ENCODE measurements around the gene PKDREJ. TPM values are rescaled to one million over a fixed set of nuclear protein-coding genes. Genes with fewer than 3 reads are reported as not detected.

Gene PKDREJ
- total RNA-seq, 1 experiment from 2014 or later = 0.02 TPM

DNA sequence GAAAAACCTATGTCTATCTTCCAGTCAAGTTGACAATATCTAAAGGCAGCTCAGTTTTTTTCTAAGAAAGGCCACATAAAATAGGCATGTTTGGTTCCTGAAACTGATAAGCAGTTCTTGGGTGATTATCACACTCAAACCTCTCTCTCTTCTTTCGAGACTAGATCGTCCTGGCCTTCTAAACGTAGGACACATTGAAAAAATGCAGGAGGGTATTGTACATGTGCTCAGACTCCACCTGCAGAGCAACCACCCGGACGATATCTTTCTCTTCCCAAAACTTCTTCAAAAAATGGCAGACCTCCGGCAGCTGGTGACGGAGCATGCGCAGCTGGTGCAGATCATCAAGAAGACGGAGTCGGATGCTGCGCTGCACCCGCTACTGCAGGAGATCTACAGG, 28.2 kb downstream of the PKDREJ start:
- TF ChIP-seq ELF4 (CRISPR knock-in tag; IDR thresholded peaks at IDR 0.05; ENCODE audit: low read depth) = no peak
- TF ChIP-seq, protein P1, sequence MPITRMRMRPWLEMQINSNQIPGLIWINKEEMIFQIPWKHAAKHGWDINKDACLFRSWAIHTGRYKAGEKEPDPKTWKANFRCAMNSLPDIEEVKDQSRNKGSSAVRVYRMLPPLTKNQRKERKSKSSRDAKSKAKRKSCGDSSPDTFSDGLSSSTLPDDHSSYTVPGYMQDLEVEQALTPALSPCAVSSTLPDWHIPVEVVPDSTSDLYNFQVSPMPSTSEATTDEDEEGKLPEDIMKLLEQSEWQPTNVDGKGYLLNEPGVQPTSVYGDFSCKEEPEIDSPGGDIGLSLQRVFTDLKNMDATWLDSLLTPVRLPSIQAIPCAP (CRISPR knock-in tag; IDR thresholded peaks at IDR 0.05) = no peak
- TF ChIP-seq, protein P2, sequence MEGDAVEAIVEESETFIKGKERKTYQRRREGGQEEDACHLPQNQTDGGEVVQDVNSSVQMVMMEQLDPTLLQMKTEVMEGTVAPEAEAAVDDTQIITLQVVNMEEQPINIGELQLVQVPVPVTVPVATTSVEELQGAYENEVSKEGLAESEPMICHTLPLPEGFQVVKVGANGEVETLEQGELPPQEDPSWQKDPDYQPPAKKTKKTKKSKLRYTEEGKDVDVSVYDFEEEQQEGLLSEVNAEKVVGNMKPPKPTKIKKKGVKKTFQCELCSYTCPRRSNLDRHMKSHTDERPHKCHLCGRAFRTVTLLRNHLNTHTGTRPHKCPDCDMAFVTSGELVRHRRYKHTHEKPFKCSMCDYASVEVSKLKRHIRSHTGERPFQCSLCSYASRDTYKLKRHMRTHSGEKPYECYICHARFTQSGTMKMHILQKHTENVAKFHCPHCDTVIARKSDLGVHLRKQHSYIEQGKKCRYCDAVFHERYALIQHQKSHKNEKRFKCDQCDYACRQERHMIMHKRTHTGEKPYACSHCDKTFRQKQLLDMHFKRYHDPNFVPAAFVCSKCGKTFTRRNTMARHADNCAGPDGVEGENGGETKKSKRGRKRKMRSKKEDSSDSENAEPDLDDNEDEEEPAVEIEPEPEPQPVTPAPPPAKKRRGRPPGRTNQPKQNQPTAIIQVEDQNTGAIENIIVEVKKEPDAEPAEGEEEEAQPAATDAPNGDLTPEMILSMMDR (IDR thresholded peaks at IDR 0.05) = no peak
- no peak for TF ChIP-seq SMAD3 (CRISPR knock-in tag; IDR thresholded peaks at IDR 0.05; ENCODE audit: borderline replicate concordance)
- no peak for TF ChIP-seq ZNF423 (CRISPR knock-in tag; IDR thresholded peaks at IDR 0.05)
- no peak for TF ChIP-seq ZNF263 (CRISPR knock-in tag; IDR thresholded peaks at IDR 0.05; ENCODE audit: low read depth)
- TF ChIP-seq, protein P3, sequence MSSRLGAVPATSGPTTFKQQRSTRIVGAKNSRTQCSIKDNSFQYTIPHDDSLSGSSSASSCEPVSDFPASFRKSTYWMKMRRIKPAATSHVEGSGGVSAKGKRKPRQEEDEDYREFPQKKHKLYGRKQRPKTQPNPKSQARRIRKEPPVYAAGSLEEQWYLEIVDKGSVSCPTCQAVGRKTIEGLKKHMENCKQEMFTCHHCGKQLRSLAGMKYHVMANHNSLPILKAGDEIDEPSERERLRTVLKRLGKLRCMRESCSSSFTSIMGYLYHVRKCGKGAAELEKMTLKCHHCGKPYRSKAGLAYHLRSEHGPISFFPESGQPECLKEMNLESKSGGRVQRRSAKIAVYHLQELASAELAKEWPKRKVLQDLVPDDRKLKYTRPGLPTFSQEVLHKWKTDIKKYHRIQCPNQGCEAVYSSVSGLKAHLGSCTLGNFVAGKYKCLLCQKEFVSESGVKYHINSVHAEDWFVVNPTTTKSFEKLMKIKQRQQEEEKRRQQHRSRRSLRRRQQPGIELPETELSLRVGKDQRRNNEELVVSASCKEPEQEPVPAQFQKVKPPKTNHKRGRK (CRISPR knock-in tag; IDR thresholded peaks at IDR 0.05; ENCODE audit: borderline replicate concordance) = no peak
- TF ChIP-seq JUN (CRISPR knock-in tag; IDR thresholded peaks at IDR 0.05) = no peak
- no peak for TF ChIP-seq E2F5 (CRISPR knock-in tag; IDR thresholded peaks at IDR 0.05)
- TF ChIP-seq TEAD4 (CRISPR knock-in tag; IDR thresholded peaks at IDR 0.05) = no peak
- TF ChIP-seq, protein P4, sequence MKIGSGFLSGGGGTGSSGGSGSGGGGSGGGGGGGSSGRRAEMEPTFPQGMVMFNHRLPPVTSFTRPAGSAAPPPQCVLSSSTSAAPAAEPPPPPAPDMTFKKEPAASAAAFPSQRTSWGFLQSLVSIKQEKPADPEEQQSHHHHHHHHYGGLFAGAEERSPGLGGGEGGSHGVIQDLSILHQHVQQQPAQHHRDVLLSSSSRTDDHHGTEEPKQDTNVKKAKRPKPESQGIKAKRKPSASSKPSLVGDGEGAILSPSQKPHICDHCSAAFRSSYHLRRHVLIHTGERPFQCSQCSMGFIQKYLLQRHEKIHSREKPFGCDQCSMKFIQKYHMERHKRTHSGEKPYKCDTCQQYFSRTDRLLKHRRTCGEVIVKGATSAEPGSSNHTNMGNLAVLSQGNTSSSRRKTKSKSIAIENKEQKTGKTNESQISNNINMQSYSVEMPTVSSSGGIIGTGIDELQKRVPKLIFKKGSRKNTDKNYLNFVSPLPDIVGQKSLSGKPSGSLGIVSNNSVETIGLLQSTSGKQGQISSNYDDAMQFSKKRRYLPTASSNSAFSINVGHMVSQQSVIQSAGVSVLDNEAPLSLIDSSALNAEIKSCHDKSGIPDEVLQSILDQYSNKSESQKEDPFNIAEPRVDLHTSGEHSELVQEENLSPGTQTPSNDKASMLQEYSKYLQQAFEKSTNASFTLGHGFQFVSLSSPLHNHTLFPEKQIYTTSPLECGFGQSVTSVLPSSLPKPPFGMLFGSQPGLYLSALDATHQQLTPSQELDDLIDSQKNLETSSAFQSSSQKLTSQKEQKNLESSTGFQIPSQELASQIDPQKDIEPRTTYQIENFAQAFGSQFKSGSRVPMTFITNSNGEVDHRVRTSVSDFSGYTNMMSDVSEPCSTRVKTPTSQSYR (CRISPR knock-in tag; IDR thresholded peaks at IDR 0.05) = no peak
- TF ChIP-seq NFE2L1 (CRISPR knock-in tag; IDR thresholded peaks at IDR 0.05) = no peak
- TF ChIP-seq MXD4 (CRISPR knock-in tag; IDR thresholded peaks at IDR 0.05; ENCODE audit: borderline replicate concordance) = no peak
- no peak for TF ChIP-seq OVOL2 (CRISPR knock-in tag; IDR thresholded peaks at IDR 0.05; ENCODE audit: borderline replicate concordance)
- no peak overlapping the region for H3K4me3 Mint-ChIP-seq
- ATAC-seq (no peak), DNase-seq (ENCODE audit: low spot score) (no peak)
- POLR2A ChIA-PET = no interaction called here
- H3K9me3 Mint-ChIP-seq = no peaks in the 10 kb centered on the region
- no peaks in the 10 kb centered on the region for H3K27me3 Mint-ChIP-seq (ENCODE audit: low read depth)
- no peak overlapping the region for H3K27ac Mint-ChIP-seq
- CTCF ChIA-PET = interaction anchor here (1.2 kb wide), 1 partner anchor 229 kb away, joined by 3 read pairs; no protein-coding TSS in a partner anchor
- H3K4me1 Mint-ChIP-seq = no peaks in the 10 kb centered on the region
- peaks cover 2% of the 10 kb centered on the region; the same call in 1 of the 2 replicates for H3K36me3 Mint-ChIP-seq

DNA sequence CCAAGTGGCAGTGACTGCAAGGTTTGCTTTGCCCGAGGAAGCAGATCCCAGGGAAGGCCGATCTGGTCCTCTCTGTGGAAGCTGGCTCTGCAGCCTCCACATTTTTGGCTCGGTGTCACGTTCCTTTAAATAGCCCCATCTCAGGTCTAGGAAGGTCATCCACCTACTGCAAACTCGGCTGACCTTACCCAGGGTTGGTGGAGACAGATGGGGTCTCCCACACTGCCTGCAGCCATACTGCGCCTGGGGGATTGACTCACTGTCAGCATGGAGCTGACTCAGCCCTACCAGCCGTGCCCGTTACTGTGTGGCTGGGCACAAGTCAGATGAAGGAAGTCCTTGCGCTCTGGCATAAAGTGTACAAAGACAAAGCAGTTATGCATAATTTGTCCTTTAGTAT, 29.9 kb downstream of the PKDREJ start:
- Mint-ChIP-seq H3K27ac (0 out of 2 replicates have a peak overlapping the region, but pooled peaks have one; percentile 18), H3K9me3 (no peaks in the 10 kb centered on the region), H3K36me3 (peaks cover 2% of the 10 kb centered on the region; the same call in 1 of the 2 replicates), H3K4me1 (no peaks in the 10 kb centered on the region), H3K27me3 (ENCODE audit: low read depth) (no peaks in the 10 kb centered on the region), H3K4me3 (no peak overlapping the region)
- DNase-seq (ENCODE audit: low spot score) = no peak
- TF ChIP-seq, protein P5, sequence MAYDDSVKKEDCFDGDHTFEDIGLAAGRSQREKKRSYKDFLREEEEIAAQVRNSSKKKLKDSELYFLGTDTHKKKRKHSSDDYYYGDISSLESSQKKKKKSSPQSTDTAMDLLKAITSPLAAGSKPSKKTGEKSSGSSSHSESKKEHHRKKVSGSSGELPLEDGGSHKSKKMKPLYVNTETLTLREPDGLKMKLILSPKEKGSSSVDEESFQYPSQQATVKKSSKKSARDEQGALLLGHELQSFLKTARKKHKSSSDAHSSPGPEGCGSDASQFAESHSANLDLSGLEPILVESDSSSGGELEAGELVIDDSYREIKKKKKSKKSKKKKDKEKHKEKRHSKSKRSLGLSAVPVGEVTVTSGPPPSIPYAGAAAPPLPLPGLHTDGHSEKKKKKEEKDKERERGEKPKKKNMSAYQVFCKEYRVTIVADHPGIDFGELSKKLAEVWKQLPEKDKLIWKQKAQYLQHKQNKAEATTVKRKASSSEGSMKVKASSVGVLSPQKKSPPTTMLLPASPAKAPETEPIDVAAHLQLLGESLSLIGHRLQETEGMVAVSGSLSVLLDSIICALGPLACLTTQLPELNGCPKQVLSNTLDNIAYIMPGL (CRISPR knock-in tag; IDR thresholded peaks at IDR 0.05) = no peak
- TF ChIP-seq MXD4 (CRISPR knock-in tag; IDR thresholded peaks at IDR 0.05; ENCODE audit: borderline replicate concordance) (no peak), GABPB1 (CRISPR knock-in tag; IDR thresholded peaks at IDR 0.05) (no peak)
- TF ChIP-seq, protein P6, sequence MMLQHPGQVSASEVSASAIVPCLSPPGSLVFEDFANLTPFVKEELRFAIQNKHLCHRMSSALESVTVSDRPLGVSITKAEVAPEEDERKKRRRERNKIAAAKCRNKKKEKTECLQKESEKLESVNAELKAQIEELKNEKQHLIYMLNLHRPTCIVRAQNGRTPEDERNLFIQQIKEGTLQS (CRISPR knock-in tag; conservative IDR thresholded peaks at IDR 0.05) = no peak
- ChIA-PET CTCF (no interaction called here), POLR2A (no interaction called here)
- ATAC-seq = no peak
